H1 (cell line): ENCODE data around the gene LMNTD2. TPM values are rescaled to one million over a fixed set of nuclear protein-coding genes. Genes with fewer than 3 reads are reported as not detected.
A peak's percentile ranks its signal among the peaks of the same experiment; 100 is the strongest.

ENCODE experiments used
- CTCF ChIA-PET: fragments of 300-600 bp; sonication (Branson Sonifier 250); formaldehyde crosslinking; loops from one replicate; lab custom pipeline; 2021; ENCODE audit not compliant: partially characterized antibody; lab: Charles Lee
- POLR2A ChIA-PET: fragments of 300-600 bp; sonication (Branson Sonifier 250); formaldehyde crosslinking; loops from one replicate; lab custom pipeline; 2021; ENCODE audit warnings: inconsistent platforms; ENCODE audit not compliant: partially characterized antibody; lab: Charles Lee
- DNase-seq, 2 experiments: peaks; one replicate each; pipeline versions ENCODE4 v3.0.0 to v3.0.0-alpha.2; 2010 to 2022; ENCODE audit warnings: low spot score in 2 of 2, low read depth in 1 of 2, mixed read lengths in 1 of 2
- FAIRE-seq: peaks from 2 replicates; lab custom pipeline; 2011; peaks lifted over from hg19 to GRCh38; lab: Jason Lieb, UNC
- H2AFZ ChIP-seq: 2 replicates; pipeline ENCODE4 v1.8.1; 2012; ENCODE audit warnings: low read length, inconsistent platforms
- H2AK5ac ChIP-seq: 2 replicates; pipeline ENCODE4 v1.6.1; 2013; ENCODE audit warnings: low read depth, low read length
- H2BK120ac ChIP-seq: replicated peaks from 2 replicates; pipeline ENCODE3; 2013; ENCODE audit warnings: low read depth, low read length, inconsistent platforms
- H2BK12ac ChIP-seq: 2 replicates; pipeline ENCODE4 v1.6.1; 2013; ENCODE audit warnings: low read depth, low read length
- H2BK15ac ChIP-seq: 2 replicates; pipeline ENCODE4 v1.6.1; 2013; ENCODE audit warnings: low read length
- H2BK20ac ChIP-seq: 2 replicates; pipeline ENCODE4 v1.6.1; 2013; ENCODE audit warnings: low read length
- H2BK5ac ChIP-seq: 2 replicates; pipeline ENCODE4 v1.6.1; 2013; ENCODE audit warnings: low read depth, low read length
- H3K14ac ChIP-seq: 2 replicates; pipeline ENCODE4 v1.6.1; 2013; ENCODE audit warnings: inconsistent platforms; ENCODE audit not compliant: insufficient read length
- H3K18ac ChIP-seq: 2 replicates; pipeline ENCODE4 v1.6.1; 2013; ENCODE audit warnings: low read length; ENCODE audit errors: extremely low read depth
- H3K23ac ChIP-seq: 2 replicates; pipeline ENCODE4 v1.6.1; 2013; ENCODE audit warnings: inconsistent platforms; ENCODE audit not compliant: insufficient read length
- H3K23me2 ChIP-seq: 2 replicates; pipeline ENCODE4 v1.6.1; 2013; ENCODE audit warnings: low read depth, low read length
- H3K27ac ChIP-seq: 2 replicates; pipeline ENCODE4 v1.6.1; 2011; ENCODE audit warnings: low read depth, low read length, inconsistent platforms
- H3K27me3 ChIP-seq, 4 experiments: replicated peaks in 1 of 4; 1 replicate in 1 of 4; 2 replicates in 3 of 4; pipeline versions ENCODE4 v1.6.1 to v1.8.1; 2011 to 2013; ENCODE audit warnings: low read length in 3 of 4, mild to moderate bottlenecking in 3 of 4, inconsistent platforms in 2 of 4, mixed read lengths in 2 of 4, moderate library complexity in 1 of 4; ENCODE audit not compliant: control insufficient read depth in 3 of 4, insufficient read depth in 3 of 4; ENCODE audit errors: extremely low read depth in 1 of 4
- H3K36me3 ChIP-seq, 4 experiments: 2 replicates each; pipeline versions ENCODE4 v1.6.1 to v1.8.1; 2011 to 2013; ENCODE audit warnings: mild to moderate bottlenecking in 4 of 4, low read length in 3 of 4, moderate library complexity in 2 of 4, control low read depth in 1 of 4, inconsistent platforms in 1 of 4; ENCODE audit not compliant: insufficient read depth in 4 of 4, control insufficient read depth in 2 of 4
- H3K4ac ChIP-seq: replicated peaks from 2 replicates; pipeline ENCODE3; 2013; ENCODE audit warnings: low read length, low read depth, mixed read lengths, inconsistent platforms; ENCODE audit not compliant: insufficient read length
- H3K4me1 ChIP-seq, 4 experiments: replicated peaks in 1 of 4; 1 replicate in 1 of 4; 2 replicates in 3 of 4; pipeline versions ENCODE4 v1.6.1 to v1.8.1; 2011 to 2013; ENCODE audit warnings: low read length in 3 of 4, inconsistent platforms in 2 of 4, mixed read lengths in 1 of 4; ENCODE audit not compliant: insufficient read depth in 4 of 4, control insufficient read depth in 3 of 4
- H3K4me2 ChIP-seq, 2 experiments: 2 replicates each; pipeline versions ENCODE4 v1.6.1 to v1.8.1; 2011 to 2013; ENCODE audit warnings: low read depth in 2 of 2, low read length in 2 of 2, control low read depth in 1 of 2, inconsistent platforms in 1 of 2, mild to moderate bottlenecking in 1 of 2; ENCODE audit not compliant: insufficient read depth in 1 of 2
- H3K4me3 ChIP-seq, 4 experiments: fragments of 200-600, 300-600 bp in 1 of 4; sonication (generic), shearing (Covaris generic), sonication (Bioruptor Twin) in 1 of 4; 2 replicates each; pipeline versions ENCODE4 v1.5.1 to v1.8.1; 2011 to 2016; ENCODE audit warnings: low read length in 4 of 4, low read depth in 3 of 4, control low read depth in 2 of 4, inconsistent platforms in 2 of 4, mild to moderate bottlenecking in 2 of 4, mixed read lengths in 1 of 4, moderate library complexity in 1 of 4; ENCODE audit not compliant: insufficient read depth in 2 of 4; ENCODE audit errors: extremely low read depth in 1 of 4
- H3K56ac ChIP-seq: replicated peaks from 2 replicates; pipeline ENCODE3; 2013; ENCODE audit warnings: low read depth, mild to moderate bottlenecking, mixed read lengths, low read length, inconsistent platforms; ENCODE audit not compliant: insufficient read length
- H3K79me1 ChIP-seq: 2 replicates; pipeline ENCODE4 v1.6.1; 2013; ENCODE audit warnings: low read depth, low read length, control low read depth
- H3K79me2 ChIP-seq, 2 experiments: 2 replicates each; pipeline versions ENCODE4 v1.6.1 to v1.8.1; 2012 to 2013; ENCODE audit warnings: low read length in 2 of 2, mild to moderate bottlenecking in 2 of 2, inconsistent platforms in 1 of 2; ENCODE audit not compliant: insufficient read depth in 2 of 2, control insufficient read depth in 1 of 2
- H3K9ac ChIP-seq, 4 experiments: replicated peaks in 1 of 4; 1 replicate in 1 of 4; 2 replicates in 3 of 4; pipeline versions ENCODE4 v1.6.1 to v1.8.1; 2011 to 2013; ENCODE audit warnings: low read depth in 3 of 4, low read length in 3 of 4, control low read depth in 2 of 4, mild to moderate bottlenecking in 2 of 4, moderate library complexity in 2 of 4, inconsistent platforms in 1 of 4; ENCODE audit errors: extremely low read depth in 1 of 4
- H3K9me3 ChIP-seq, 2 experiments: 2 replicates each; pipeline versions ENCODE4 v1.6.1 to v1.8.1; 2012 to 2013; ENCODE audit warnings: mild to moderate bottlenecking in 2 of 2, moderate library complexity in 2 of 2, control low read depth in 1 of 2, inconsistent platforms in 1 of 2, low read depth in 1 of 2, low read length in 1 of 2, mixed read lengths in 1 of 2; ENCODE audit not compliant: insufficient read depth in 2 of 2
- H4K20me1 ChIP-seq, 2 experiments: replicated peaks in 1 of 2; 2 replicates each; pipeline versions ENCODE3 to v1.8.1; 2011 to 2013; ENCODE audit warnings: inconsistent platforms in 2 of 2, low read length in 2 of 2, mild to moderate bottlenecking in 1 of 2; ENCODE audit not compliant: insufficient read depth in 2 of 2, control insufficient read depth in 1 of 2
- H4K5ac ChIP-seq: 2 replicates; pipeline ENCODE4 v1.6.1; 2013; ENCODE audit warnings: low read length, low read depth, mixed read lengths, inconsistent platforms; ENCODE audit not compliant: insufficient read length
- H4K8ac ChIP-seq: 2 replicates; pipeline ENCODE4 v1.8.0; 2013; ENCODE audit warnings: mild to moderate bottlenecking, moderate library complexity, low read length, inconsistent platforms; ENCODE audit not compliant: insufficient read depth; ENCODE audit errors: extremely low read depth
- H4K91ac ChIP-seq: replicated peaks from 2 replicates; pipeline ENCODE3; 2013; ENCODE audit warnings: low read length, mixed read lengths, inconsistent platforms; ENCODE audit not compliant: insufficient read length
- CTCF ChIP-seq, 3 experiments: IDR thresholded peaks; 1 replicate in 2 of 3; 2 replicates in 1 of 3; pipeline versions ENCODE4 v1.5.1 to v1.6.1; 2011; ENCODE audit warnings: low read length in 3 of 3, mild to moderate bottlenecking in 3 of 3, inconsistent platforms in 2 of 3, low read depth in 1 of 3, moderate library complexity in 1 of 3; ENCODE audit not compliant: insufficient read depth in 1 of 3; ENCODE audit errors: control extremely low read depth in 1 of 3
- TAF7 ChIP-seq: optimal IDR thresholded peaks from 2 replicates; pipeline ENCODE3; 2011; ENCODE audit warnings: low read depth, mild to moderate bottlenecking, inconsistent platforms, low read length, moderate library complexity, borderline replicate concordance
- TEAD4 ChIP-seq: IDR thresholded peaks from 2 replicates; pipeline ENCODE4 v1.6.1; 2012; ENCODE audit warnings: low read depth, low read length, inconsistent platforms, mixed read lengths
- WGBS, 2 experiments: shearing (Covaris generic) in 1 of 2; methylation state at CpG; one replicate each; pipeline versions ENCODE4 v1.1.6 to v1.1.7; 2013 to 2015; ENCODE audit warnings: low lambda C conversion rate in 2 of 2, mixed read lengths in 2 of 2, inconsistent platforms in 1 of 2, low coverage in 1 of 2, missing lambda C conversion rate in 1 of 2; ENCODE audit not compliant: insufficient replicate concordance in 2 of 2, insufficient coverage in 1 of 2, insufficient read length in 1 of 2; ENCODE audit errors: extremely low coverage in 1 of 2, missing lambda C conversion rate in 1 of 2; 5-methylcytosine and 5-hydroxymethylcytosine counted together
- polyA plus RNA-seq, 7 experiments: library from polyadenylated mRNA; depleted of rRNA in 3 of 7; stranded (reverse) in 5 of 7; unstranded in 2 of 7; fragments of >200 nt in 5 of 7; fragments of 200-250 nt in 2 of 7; gene quantifications; 1 replicate in 5 of 7; 2 replicates in 1 of 7; 4 replicates in 1 of 7; pipeline versions ENCODE4 v1.2.1 to v1.2.3, GENCODE V29; 2011 to 2013; ENCODE audit warnings: missing spikeins in 2 of 7, mixed read lengths in 2 of 7
- total RNA-seq: library from RNA; stranded (reverse); fragmentation: NEBNext Ultra II Directional; extraction: Animal tissue kit (Norgen Biotek cat#: 25700); gene quantifications from 2 replicates; pipeline ENCODE4 v1.2.1, GENCODE V29; 2021

LMNTD2 gene
- total and polyA plus RNA-seq, 2 of the 8 experiments (the other 6 are each of a cell fraction or from before 2014, with no cell fraction given) = 1.6 to 3.1 TPM

- 0 out of 2 replicates have a peak overlapping the region, but pooled peaks have one; percentile 9 for H3K27ac ChIP-seq
- WGBS, 2 experiments = 85% methylated on average over 12 of the region's 12 CpGs; no CpG with 5 or more reads in 1 of the 2 experiments
These were observed 5.5 kb upstream of the LMNTD2 start for GRCh38 chr11:565921-566509.

More at GRCh38 chr11:565921-566509, 5.5 kb upstream of the LMNTD2 start:
- Histone ChIP-seq H3K4me2 (no peak overlapping the region), H4K8ac (no peak overlapping the region), H4K91ac (peak overlapping the region; percentile 89), H2BK15ac (no peak overlapping the region), H3K23ac (no peak overlapping the region), H3K9me3 (no peaks in the 10 kb centered on the region), H3K79me2 (peaks cover 0 to 4% of the 10 kb centered on the region in 2 experiments; a peak in 1 of 4 replicates), H2BK12ac (0 out of 2 replicates have a peak overlapping the region, but pooled peaks have one; percentile 7), H3K9ac (no peak overlapping the region), H2BK5ac (0 out of 2 replicates have a peak overlapping the region, but pooled peaks have one; percentile 18), H3K23me2 (peaks cover 9% of the 10 kb centered on the region; the same call in 1 of the 2 replicates), H3K4me1 (peaks cover 0 to 17% (median 12%) of the 10 kb centered on the region in 4 experiments; a peak in 6 of 7 replicates), H3K79me1 (peaks cover 13% of the 10 kb centered on the region), H4K5ac (no peak overlapping the region), H2AK5ac (no peak overlapping the region), H3K4ac (peak overlapping the region; percentile 53), H3K14ac (no peak overlapping the region), H2BK20ac (no peak overlapping the region), H4K20me1 (peaks cover 10 to 29% of the 10 kb centered on the region in 2 experiments), H2BK120ac (no peak overlapping the region), H3K56ac (no peak overlapping the region), H3K27me3 (peaks cover 0 to 3% (median 0%) of the 10 kb centered on the region in 4 experiments; a peak in 3 of 7 replicates), H2AFZ (no peak overlapping the region), H3K18ac (0 out of 2 replicates have a peak overlapping the region, but pooled peaks have one; percentile 1), H3K36me3 (peaks cover 0 to 8% (median 4%) of the 10 kb centered on the region in 4 experiments; a peak in 5 of 8 replicates), H3K4me3 (no peak overlapping the region)
- CTCF ChIA-PET = interaction anchor here (1.0 to 3.2 kb wide), 7 partner anchors 9 to 46 kb away, joined by 3 to 21 read pairs (median 5); partner anchors contain the start of gene PHRF1
- DNase-seq (no peak), FAIRE-seq (no peak)
- TF ChIP-seq TEAD4 (0 out of 2 replicates have a peak, but pooled peaks have one; percentile 23), CTCF (IDR thresholded peaks at IDR 0.05; ENCODE audit: control extremely low read depth in 1 of 3, insufficient read depth in 1 of 3, low read depth in 1 of 3, low read length in 3 of 3) (peak in 1 of 3 experiments; percentile 10; a peak in 1 of 4 replicates), TAF7 (no peak)
- POLR2A ChIA-PET = interaction anchor here (0.7 to 3.4 kb wide), 9 partner anchors 8 to 178 kb away, joined by 3 to 15 read pairs (median 4); partner anchors contain the start of gene PHRF1
